H1 (cell line): ENCODE results near the gene TRIM40. TPM values are rescaled to one million over a fixed set of nuclear protein-coding genes. Genes with fewer than 3 reads are reported as not detected.

Experiments used
- CTCF ChIA-PET: fragments of 300-600 bp; sonication (Branson Sonifier 250); formaldehyde crosslinking; loops from one replicate; lab custom pipeline; 2021; ENCODE audit not compliant: partially characterized antibody; lab: Charles Lee
- POLR2A ChIA-PET: fragments of 300-600 bp; sonication (Branson Sonifier 250); formaldehyde crosslinking; loops from one replicate; lab custom pipeline; 2021; ENCODE audit warnings: inconsistent platforms; ENCODE audit not compliant: partially characterized antibody; lab: Charles Lee
- DNase-seq, 2 experiments: peaks; one replicate each; pipeline versions ENCODE4 v3.0.0 to v3.0.0-alpha.2; 2010 to 2022; ENCODE audit warnings: low spot score in 2 of 2, low read depth in 1 of 2, mixed read lengths in 1 of 2
- FAIRE-seq: peaks from 2 replicates; lab custom pipeline; 2011; peaks lifted over from hg19 to GRCh38; lab: Jason Lieb, UNC
- H2AFZ ChIP-seq: 2 replicates; pipeline ENCODE4 v1.8.1; 2012; ENCODE audit warnings: low read length, inconsistent platforms
- H2AK5ac ChIP-seq: 2 replicates; pipeline ENCODE4 v1.6.1; 2013; ENCODE audit warnings: low read depth, low read length
- H2BK120ac ChIP-seq: replicated peaks from 2 replicates; pipeline ENCODE3; 2013; ENCODE audit warnings: low read depth, low read length, inconsistent platforms
- H2BK12ac ChIP-seq: 2 replicates; pipeline ENCODE4 v1.6.1; 2013; ENCODE audit warnings: low read depth, low read length
- H2BK15ac ChIP-seq: 2 replicates; pipeline ENCODE4 v1.6.1; 2013; ENCODE audit warnings: low read length
- H2BK20ac ChIP-seq: 2 replicates; pipeline ENCODE4 v1.6.1; 2013; ENCODE audit warnings: low read length
- H2BK5ac ChIP-seq: 2 replicates; pipeline ENCODE4 v1.6.1; 2013; ENCODE audit warnings: low read depth, low read length
- H3K14ac ChIP-seq: 2 replicates; pipeline ENCODE4 v1.6.1; 2013; ENCODE audit warnings: inconsistent platforms; ENCODE audit not compliant: insufficient read length
- H3K18ac ChIP-seq: 2 replicates; pipeline ENCODE4 v1.6.1; 2013; ENCODE audit warnings: low read length; ENCODE audit errors: extremely low read depth
- H3K23ac ChIP-seq: 2 replicates; pipeline ENCODE4 v1.6.1; 2013; ENCODE audit warnings: inconsistent platforms; ENCODE audit not compliant: insufficient read length
- H3K23me2 ChIP-seq: 2 replicates; pipeline ENCODE4 v1.6.1; 2013; ENCODE audit warnings: low read depth, low read length
- H3K27ac ChIP-seq: 2 replicates; pipeline ENCODE4 v1.6.1; 2011; ENCODE audit warnings: low read depth, low read length, inconsistent platforms
- H3K27me3 ChIP-seq, 4 experiments: replicated peaks in 1 of 4; 1 replicate in 1 of 4; 2 replicates in 3 of 4; pipeline versions ENCODE4 v1.6.1 to v1.8.1; 2011 to 2013; ENCODE audit warnings: low read length in 3 of 4, mild to moderate bottlenecking in 3 of 4, inconsistent platforms in 2 of 4, mixed read lengths in 2 of 4, moderate library complexity in 1 of 4; ENCODE audit not compliant: control insufficient read depth in 3 of 4, insufficient read depth in 3 of 4; ENCODE audit errors: extremely low read depth in 1 of 4
- H3K36me3 ChIP-seq, 4 experiments: 2 replicates each; pipeline versions ENCODE4 v1.6.1 to v1.8.1; 2011 to 2013; ENCODE audit warnings: mild to moderate bottlenecking in 4 of 4, low read length in 3 of 4, moderate library complexity in 2 of 4, control low read depth in 1 of 4, inconsistent platforms in 1 of 4; ENCODE audit not compliant: insufficient read depth in 4 of 4, control insufficient read depth in 2 of 4
- H3K4ac ChIP-seq: replicated peaks from 2 replicates; pipeline ENCODE3; 2013; ENCODE audit warnings: low read length, low read depth, mixed read lengths, inconsistent platforms; ENCODE audit not compliant: insufficient read length
- H3K4me1 ChIP-seq, 4 experiments: replicated peaks in 1 of 4; 1 replicate in 1 of 4; 2 replicates in 3 of 4; pipeline versions ENCODE4 v1.6.1 to v1.8.1; 2011 to 2013; ENCODE audit warnings: low read length in 3 of 4, inconsistent platforms in 2 of 4, mixed read lengths in 1 of 4; ENCODE audit not compliant: insufficient read depth in 4 of 4, control insufficient read depth in 3 of 4
- H3K4me2 ChIP-seq, 2 experiments: 2 replicates each; pipeline versions ENCODE4 v1.6.1 to v1.8.1; 2011 to 2013; ENCODE audit warnings: low read depth in 2 of 2, low read length in 2 of 2, control low read depth in 1 of 2, inconsistent platforms in 1 of 2, mild to moderate bottlenecking in 1 of 2; ENCODE audit not compliant: insufficient read depth in 1 of 2
- H3K4me3 ChIP-seq, 4 experiments: fragments of 200-600, 300-600 bp in 1 of 4; sonication (generic), shearing (Covaris generic), sonication (Bioruptor Twin) in 1 of 4; 2 replicates each; pipeline versions ENCODE4 v1.5.1 to v1.8.1; 2011 to 2016; ENCODE audit warnings: low read length in 4 of 4, low read depth in 3 of 4, control low read depth in 2 of 4, inconsistent platforms in 2 of 4, mild to moderate bottlenecking in 2 of 4, mixed read lengths in 1 of 4, moderate library complexity in 1 of 4; ENCODE audit not compliant: insufficient read depth in 2 of 4; ENCODE audit errors: extremely low read depth in 1 of 4
- H3K56ac ChIP-seq: replicated peaks from 2 replicates; pipeline ENCODE3; 2013; ENCODE audit warnings: low read depth, mild to moderate bottlenecking, mixed read lengths, low read length, inconsistent platforms; ENCODE audit not compliant: insufficient read length
- H3K79me1 ChIP-seq: 2 replicates; pipeline ENCODE4 v1.6.1; 2013; ENCODE audit warnings: low read depth, low read length, control low read depth
- H3K79me2 ChIP-seq, 2 experiments: 2 replicates each; pipeline versions ENCODE4 v1.6.1 to v1.8.1; 2012 to 2013; ENCODE audit warnings: low read length in 2 of 2, mild to moderate bottlenecking in 2 of 2, inconsistent platforms in 1 of 2; ENCODE audit not compliant: insufficient read depth in 2 of 2, control insufficient read depth in 1 of 2
- H3K9ac ChIP-seq, 4 experiments: replicated peaks in 1 of 4; 1 replicate in 1 of 4; 2 replicates in 3 of 4; pipeline versions ENCODE4 v1.6.1 to v1.8.1; 2011 to 2013; ENCODE audit warnings: low read depth in 3 of 4, low read length in 3 of 4, control low read depth in 2 of 4, mild to moderate bottlenecking in 2 of 4, moderate library complexity in 2 of 4, inconsistent platforms in 1 of 4; ENCODE audit errors: extremely low read depth in 1 of 4
- H3K9me3 ChIP-seq, 2 experiments: 2 replicates each; pipeline versions ENCODE4 v1.6.1 to v1.8.1; 2012 to 2013; ENCODE audit warnings: mild to moderate bottlenecking in 2 of 2, moderate library complexity in 2 of 2, control low read depth in 1 of 2, inconsistent platforms in 1 of 2, low read depth in 1 of 2, low read length in 1 of 2, mixed read lengths in 1 of 2; ENCODE audit not compliant: insufficient read depth in 2 of 2
- H4K20me1 ChIP-seq, 2 experiments: replicated peaks in 1 of 2; 2 replicates each; pipeline versions ENCODE3 to v1.8.1; 2011 to 2013; ENCODE audit warnings: inconsistent platforms in 2 of 2, low read length in 2 of 2, mild to moderate bottlenecking in 1 of 2; ENCODE audit not compliant: insufficient read depth in 2 of 2, control insufficient read depth in 1 of 2
- H4K5ac ChIP-seq: 2 replicates; pipeline ENCODE4 v1.6.1; 2013; ENCODE audit warnings: low read length, low read depth, mixed read lengths, inconsistent platforms; ENCODE audit not compliant: insufficient read length
- H4K8ac ChIP-seq: 2 replicates; pipeline ENCODE4 v1.8.0; 2013; ENCODE audit warnings: mild to moderate bottlenecking, moderate library complexity, low read length, inconsistent platforms; ENCODE audit not compliant: insufficient read depth; ENCODE audit errors: extremely low read depth
- H4K91ac ChIP-seq: replicated peaks from 2 replicates; pipeline ENCODE3; 2013; ENCODE audit warnings: low read length, mixed read lengths, inconsistent platforms; ENCODE audit not compliant: insufficient read length
- ATF2 ChIP-seq: IDR thresholded peaks from 2 replicates; pipeline ENCODE4 v1.6.1; 2012; ENCODE audit warnings: low read length, inconsistent platforms
- GTF2F1 ChIP-seq: IDR thresholded peaks from 2 replicates; pipeline ENCODE4 v1.6.1; 2012; ENCODE audit warnings: low read depth, low read length, improper control_type of control experiment, borderline replicate concordance
- RBBP5 ChIP-seq: IDR thresholded peaks from 2 replicates; pipeline ENCODE4 v1.7.1; 2012; ENCODE audit warnings: low read depth, mild to moderate bottlenecking, inconsistent platforms, low read length, moderate library complexity, borderline replicate concordance
- RFX5 ChIP-seq: IDR thresholded peaks from 2 replicates; pipeline ENCODE4 v1.6.1; 2011; ENCODE audit warnings: low read depth, low read length, improper control_type of control experiment, borderline replicate concordance
- SP1 ChIP-seq: IDR thresholded peaks from 2 replicates; pipeline ENCODE4 v1.6.1; 2011; ENCODE audit warnings: low read depth, low read length
- YY1 ChIP-seq: IDR thresholded peaks from 2 replicates; pipeline ENCODE4 v1.6.1; 2011; ENCODE audit warnings: low read depth, mild to moderate bottlenecking, low read length
- WGBS, 2 experiments: shearing (Covaris generic) in 1 of 2; methylation state at CpG; one replicate each; pipeline versions ENCODE4 v1.1.6 to v1.1.7; 2013 to 2015; ENCODE audit warnings: low lambda C conversion rate in 2 of 2, mixed read lengths in 2 of 2, inconsistent platforms in 1 of 2, low coverage in 1 of 2, missing lambda C conversion rate in 1 of 2; ENCODE audit not compliant: insufficient replicate concordance in 2 of 2, insufficient coverage in 1 of 2, insufficient read length in 1 of 2; ENCODE audit errors: extremely low coverage in 1 of 2, missing lambda C conversion rate in 1 of 2; 5-methylcytosine and 5-hydroxymethylcytosine counted together
- polyA plus RNA-seq, 7 experiments: library from polyadenylated mRNA; depleted of rRNA in 3 of 7; stranded (reverse) in 5 of 7; unstranded in 2 of 7; fragments of >200 nt in 5 of 7; fragments of 200-250 nt in 2 of 7; gene quantifications; 1 replicate in 5 of 7; 2 replicates in 1 of 7; 4 replicates in 1 of 7; pipeline versions ENCODE4 v1.2.1 to v1.2.3, GENCODE V29; 2011 to 2013; ENCODE audit warnings: missing spikeins in 2 of 7, mixed read lengths in 2 of 7
- total RNA-seq: library from RNA; stranded (reverse); fragmentation: NEBNext Ultra II Directional; extraction: Animal tissue kit (Norgen Biotek cat#: 25700); gene quantifications from 2 replicates; pipeline ENCODE4 v1.2.1, GENCODE V29; 2021

TRIM40 gene
- total and polyA plus RNA-seq, 2 of the 8 experiments (the other 6 are each of a cell fraction or from before 2014, with no cell fraction given), result not detected

GRCh38 chr6:30172681-30173080 is 36.7 kb downstream of the TRIM40 start:
- Histone ChIP-seq H2BK15ac (no peak overlapping the region), H3K9ac (no peak overlapping the region), H3K4me3 (peak overlapping the region in 2 of 4 experiments; percentile 17 to 57; a peak in 4 of 8 replicates), H3K14ac (no peak overlapping the region), H3K4me1 (peaks cover 0 to 4% (median 3%) of the 10 kb centered on the region in 4 experiments; a peak in 4 of 7 replicates), H3K79me1 (no peaks in the 10 kb centered on the region), H2BK120ac (no peak overlapping the region), H4K8ac (no peak overlapping the region), H3K27ac (no peak overlapping the region), H2BK5ac (no peak overlapping the region), H3K4ac (no peak overlapping the region), H4K20me1 (no peaks in the 10 kb centered on the region), H2BK20ac (no peak overlapping the region), H3K18ac (no peak overlapping the region; the same call in 1 of the 2 replicates), H3K79me2 (no peaks in the 10 kb centered on the region), H3K23me2 (peaks cover 4% of the 10 kb centered on the region; the same call in 1 of the 2 replicates), H3K23ac (no peak overlapping the region), H3K9me3 (no peaks in the 10 kb centered on the region), H4K91ac (no peak overlapping the region), H3K56ac (no peak overlapping the region), H3K4me2 (peak overlapping the region; percentile 73 to 87; a peak in 2 of 4 replicates), H3K36me3 (no peaks in the 10 kb centered on the region), H2AFZ (no peak overlapping the region), H4K5ac (no peak overlapping the region), H3K27me3 (peaks cover 7 to 32% (median 26%) of the 10 kb centered on the region in 4 experiments), H2BK12ac (no peak overlapping the region), H2AK5ac (no peak overlapping the region; the same call in 1 of the 2 replicates)
- no peak for DNase-seq
- TF ChIP-seq ATF2 (no peak), GTF2F1 (no peak), SP1 (no peak), RBBP5 (no peak), YY1 (no peak), RFX5 (no peak)
- 77% methylated on average over 4 of the region's 4 CpGs; no CpG with 5 or more reads in 1 of the 2 experiments for WGBS, 2 experiments
- POLR2A ChIA-PET, result interaction anchor here (1.2 kb wide), 1 partner anchor 34 kb away, joined by 3 read pairs; no protein-coding TSS in a partner anchor
- no peak for FAIRE-seq
- CTCF ChIA-PET, result interaction anchor here (3.1 kb wide), 1 partner anchor 70 kb away, joined by 22 read pairs; no protein-coding TSS in a partner anchor
